HEK293T (cell line): Measurements from ENCODE around the gene SIAH1.
"Not testable (repeated sequence)": the region's sequence is repeated elsewhere in the genome, so short reads cannot be mapped to it uniquely, and the experiment has no call there.

Experiments
- CTCF ChIA-PET: fragments of 350-600 bp; formaldehyde crosslinking; extraction: SDS; loops from one replicate; lab custom pipeline; 2021; ENCODE audit warnings: antibody characterized with exemption, inconsistent platforms; lab: Yijun Ruan, JAX
- POLR2A ChIA-PET: fragments of 350-600 bp; formaldehyde crosslinking; extraction: SDS; loops from one replicate; lab custom pipeline; 2020; ENCODE audit warnings: antibody characterized with exemption, inconsistent platforms; lab: Yijun Ruan, JAX
- DNase-seq: peaks from one replicate; pipeline ENCODE4 v3.0.0; 2012; ENCODE audit warnings: mixed read lengths; ENCODE audit errors: extremely low spot score
- ARNT ChIP-seq: fragments of 450-650 bp; IDR thresholded peaks from 2 replicates; pipeline ENCODE4 v1.6.1; 2017; ENCODE audit warnings: mild to moderate bottlenecking
- BHLHE40 ChIP-seq: fragments of 450-650 bp; IDR thresholded peaks from 2 replicates; pipeline ENCODE4 v1.6.1; 2016; ENCODE audit warnings: mild to moderate bottlenecking, moderate library complexity, borderline replicate concordance
- CTBP1 ChIP-seq: fragments of 450-650 bp; IDR thresholded peaks from 2 replicates; pipeline ENCODE4 v1.6.1; 2016; ENCODE audit warnings: borderline replicate concordance
- ELF4 ChIP-seq: fragments of 450-650 bp; IDR thresholded peaks from 2 replicates; pipeline ENCODE4 v1.6.1; 2017; ENCODE audit warnings: antibody characterized with exemption
- FOXA1 ChIP-seq: fragments of 450-650 bp; IDR thresholded peaks from 2 replicates; pipeline ENCODE4 v1.6.1; 2016; ENCODE audit warnings: mild to moderate bottlenecking
- FOXK2 ChIP-seq: fragments of 450-650 bp; IDR thresholded peaks from 2 replicates; pipeline ENCODE4 v1.6.1; 2016; ENCODE audit warnings: mild to moderate bottlenecking
- FOXM1 ChIP-seq: fragments of 450-650 bp; IDR thresholded peaks from 2 replicates; pipeline ENCODE4 v1.6.1; 2017; ENCODE audit warnings: mild to moderate bottlenecking, borderline replicate concordance
- HDGF ChIP-seq: fragments of 450-650 bp; IDR thresholded peaks from 2 replicates; pipeline ENCODE4 v1.6.1; 2017; ENCODE audit warnings: antibody characterized with exemption, borderline replicate concordance
- L3MBTL2 ChIP-seq: fragments of 450-650 bp; conservative IDR thresholded peaks from 2 replicates; pipeline ENCODE4 v1.6.1; 2016; ENCODE audit warnings: mild to moderate bottlenecking
- LEF1 ChIP-seq: fragments of 450-650 bp; IDR thresholded peaks from 2 replicates; pipeline ENCODE4 v1.6.1; 2017; ENCODE audit warnings: mild to moderate bottlenecking, borderline replicate concordance
- NFRKB ChIP-seq: fragments of 450-650 bp; IDR thresholded peaks from 2 replicates; pipeline ENCODE4 v1.6.1; 2016; ENCODE audit warnings: mild to moderate bottlenecking, moderate library complexity
- PKNOX1 ChIP-seq: fragments of 450-650 bp; IDR thresholded peaks from 2 replicates; pipeline ENCODE4 v1.6.1; 2016
- SP1 ChIP-seq: fragments of 450-650 bp; IDR thresholded peaks from 2 replicates; pipeline ENCODE4 v1.6.1; 2017
- SUZ12 ChIP-seq: fragments of 450-650 bp; IDR thresholded peaks from 2 replicates; pipeline ENCODE4 v1.6.1; 2016; ENCODE audit warnings: mild to moderate bottlenecking
- TARDBP ChIP-seq: fragments of 450-650 bp; IDR thresholded peaks from 2 replicates; pipeline ENCODE4 v1.6.1; 2016
- ZNF384 ChIP-seq: fragments of 450-650 bp; IDR thresholded peaks from 2 replicates; pipeline ENCODE4 v1.6.1; 2016

Gene SIAH1

GRCh38 chr16:48356633-48357376 lies 28.4 kb downstream of the SIAH1 start:
- POLR2A ChIA-PET, result interaction anchor here (1.1 to 2.5 kb wide), 2 partner anchors 8 to 29 kb away, joined by 5 to 10 read pairs; no protein-coding TSS in a partner anchor
- CTCF ChIA-PET, result interaction anchor here (0.6 to 0.9 kb wide), 2 partner anchors 19 to 43 kb away, joined by 3 to 5 read pairs; no protein-coding TSS in a partner anchor
- no peak for TF ChIP-seq FOXA1
- no peak for TF ChIP-seq ARNT
- TF ChIP-seq CTBP1, result no peak
- no peak for TF ChIP-seq ELF4
- no peak for TF ChIP-seq L3MBTL2
- no peak for TF ChIP-seq SUZ12
- TF ChIP-seq FOXM1, result no peak
- TF ChIP-seq NFRKB, result no peak
- no peak for TF ChIP-seq FOXK2
- TF ChIP-seq BHLHE40, result no peak
- TF ChIP-seq ZNF384, result no peak
- no peak for TF ChIP-seq LEF1
- no peak for TF ChIP-seq PKNOX1
- no peak for TF ChIP-seq SP1
- TF ChIP-seq HDGF, result no peak
- DNase-seq, result no peak

- TF ChIP-seq HDGF (no peak), L3MBTL2 (no peak), SP1 (no peak), TARDBP (no peak), CTBP1 (no peak), NFRKB (no peak), SUZ12 (no peak), FOXM1 (no peak), FOXK2 (no peak), BHLHE40 (no peak), ARNT (no peak), ELF4 (no peak), LEF1 (no peak), ZNF384 (no peak), PKNOX1 (no peak), FOXA1 (no peak)
- POLR2A ChIA-PET, result interaction anchor here (0.7 to 2.5 kb wide), 3 partner anchors 9 to 30 kb away, joined by 3 to 10 read pairs (median 3); no protein-coding TSS in a partner anchor
- CTCF ChIA-PET, result interaction anchor here (0.7 to 0.9 kb wide), 3 partner anchors 9 to 268 kb away, joined by 3 to 5 read pairs (median 3); no protein-coding TSS in a partner anchor
- DNase-seq, result no peak
These were observed 30.0 kb downstream of the SIAH1 start for GRCh38 chr16:48354877-48355855.

- ChIA-PET CTCF (interaction anchor here (0.5 to 0.9 kb wide), 4 partner anchors 10 to 173 kb away, joined by 3 to 4 read pairs (median 3); no protein-coding TSS in a partner anchor), POLR2A (interaction anchor here (0.7 to 1.2 kb wide), 2 partner anchors 10 to 31 kb away, joined by 3 read pairs; no protein-coding TSS in a partner anchor)
- DNase-seq, result not testable (repeated sequence)
These were observed 30.8 kb downstream of the SIAH1 start for GRCh38 chr16:48354385-48354784.

- ChIA-PET CTCF (interaction anchor here (0.5 to 0.9 kb wide), 3 partner anchors 19 to 1021 kb away, joined by 3 to 4 read pairs (median 3); no protein-coding TSS in a partner anchor), POLR2A (interaction anchor here (1.2 kb wide), 1 partner anchor 11 kb away, joined by 3 read pairs; no protein-coding TSS in a partner anchor)
- TF ChIP-seq ZNF384, result peak; percentile 61; the same call in 1 of the 2 replicates
- TF ChIP-seq BHLHE40, result no peak
- peak; percentile 74 for DNase-seq
These were observed 31.5 kb downstream of the SIAH1 start for GRCh38 chr16:48353565-48354163.

GRCh38 chr16:48352648-48353390 lies 32.4 kb downstream of the SIAH1 start:
- TF ChIP-seq L3MBTL2 (no peak), FOXK2 (no peak), HDGF (no peak), PKNOX1 (no peak), FOXA1 (no peak), FOXM1 (no peak), SUZ12 (no peak), ARNT (no peak), ZNF384 (no peak), SP1 (no peak), LEF1 (no peak)
- no peak for DNase-seq
- CTCF ChIA-PET, result interaction anchor here (0.7 to 1.3 kb wide), 2 partner anchors 270 to 1022 kb away, joined by 3 to 16 read pairs; no protein-coding TSS in a partner anchor
- POLR2A ChIA-PET, result no interaction called here
